Pancreas (tissue), 10 donors: ENCODE data around the gene DNM3. TPM values are rescaled to one million over a fixed set of nuclear protein-coding genes. Genes with fewer than 3 reads are reported as not detected.

Source experiments
- ATAC-seq, 4 donors: fragments of 200-7000 bp; cut with Tn5 transposase; one replicate each; pipeline versions ENCODE4 v1.8.0 to v1.9.1; 2020; ENCODE audit warnings: mild to moderate bottlenecking in 4 of 4, moderate library complexity in 4 of 4
- DNase-seq, 6 donors: peaks; one replicate each; pipeline ENCODE4 v3.0.0-alpha.2; 2020
- FAIRE-seq: peaks from 2 replicates; lab custom pipeline; 2012; peaks lifted over from hg19 to GRCh38; lab: Jason Lieb, UNC
- H3K27ac ChIP-seq, 4 donors: fragments of 200-600 bp; sonication (generic); 1 replicate in 3 of 4; 2 replicates in 1 of 4; pipeline versions ENCODE4 v1.5.0 to v1.8.0; 2020
- H3K27me3 ChIP-seq, 4 donors: fragments of 200-600 bp; one replicate each; pipeline ENCODE4 v1.8.0; 2021
- H3K36me3 ChIP-seq, 3 donors: fragments of 200-600 bp; sonication (generic) in 1 of 3; one replicate each; pipeline versions ENCODE4 v1.5.0 to v1.8.0; 2020 to 2021
- H3K4me1 ChIP-seq, 3 donors: fragments of 200-600 bp; one replicate each; pipeline ENCODE4 v1.8.0; 2021
- H3K4me3 ChIP-seq, 4 donors: fragments of 200-600 bp; sonication (generic) in 2 of 4; one replicate each; pipeline versions ENCODE4 v1.5.0 to v1.8.0; 2020 to 2021
- H3K9me3 ChIP-seq, 4 donors: fragments of 200-600 bp; one replicate each; pipeline ENCODE4 v1.8.0; 2021
- WGBS, 2 donors: extraction: QIAGEN DNeasy Blood & Tissue Kit; methylation state at CpG; one replicate each; pipeline ENCODE4 v1.1.7; 2013; 5-methylcytosine and 5-hydroxymethylcytosine counted together
- intact Hi-C, 3 donors: fragments of 100-400 bp; cut with DNase I; formaldehyde crosslinking; loops; one replicate each; pipeline versions ENCODE4 v1.11.1 to v1.14.2; 2022
- polyA plus RNA-seq, 2 donors: library from polyadenylated mRNA; stranded (reverse); fragments of 200-250 nt; gene quantifications; one replicate each; pipeline ENCODE4 v1.2.3, GENCODE V29; 2013
- total RNA-seq, 6 donors: library from RNA; stranded (reverse); fragmentation: NEBNext Ultra II Directional in 4 of 6; extraction: Animal tissue kit (Norgen Biotek cat#: 25700) in 4 of 6; gene quantifications; one replicate each; pipeline versions ENCODE4 v1.2.1 to v1.2.4, GENCODE V29; 2021 to 2023
- TF ChIP-seq, protein P1 (sequence below), 4 donors: fragments of 200-600 bp; sonication (generic) in 3 of 4; IDR thresholded peaks; one replicate each; pipeline versions ENCODE4 v1.5.0 to v1.8.0; 2021; ENCODE audit warnings: antibody characterized with exemption in 4 of 4
- donor health status: healthy with polysubstance abuse.
- donor health status: DM: no; HTN: no; CAD: no; lungs with moderate emphysema.
- donor health status: DM: no; HTN: no; CAD: no.
- donor health status: control.
- donor health status: control.
- donor health status: Bipolar disorder and iron deficiency.
- donor health status: DM: yes; HTN: yes; CAD: no.
- donor health status: DM: no; HTN: no; CAD: no.
- donor health status: DM: no; HTN: no; CAD: no.
- donor health status: DM: yes; HTN: yes; CAD: no.

Gene DNM3
- total and polyA plus RNA-seq, 8 donors: 0.40 to 1.3 (median 0.78) TPM

DNA sequence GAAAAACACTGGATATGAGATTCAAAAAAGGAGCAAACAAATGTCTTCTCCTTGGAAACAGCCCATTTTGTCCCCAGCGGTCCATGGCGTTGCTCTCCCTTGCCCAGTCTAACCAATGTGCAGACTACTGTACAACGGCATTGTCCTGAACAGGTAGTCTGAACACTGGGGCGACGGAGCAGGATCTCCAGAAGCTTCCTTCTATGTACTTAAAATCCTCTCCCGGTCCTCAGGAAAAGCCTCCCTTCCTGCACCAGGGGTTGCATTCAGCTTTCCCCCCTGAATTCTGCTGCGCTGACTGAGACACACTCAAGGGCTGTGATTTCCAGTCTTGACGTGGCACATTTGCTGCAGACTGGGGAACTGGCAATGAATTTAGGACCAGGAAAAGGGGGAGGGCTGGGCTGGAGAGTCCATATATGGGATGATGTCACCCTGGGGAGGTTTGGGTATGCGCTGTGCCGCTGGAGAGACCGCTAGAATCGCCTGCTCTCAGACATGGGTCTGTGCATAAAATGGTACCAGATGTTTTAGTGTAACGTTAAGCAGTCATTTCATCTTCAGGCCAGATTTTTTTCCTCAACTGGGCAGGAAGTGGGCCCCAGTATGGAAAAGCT lies 303.3 kb downstream of the DNM3 start:
- DNase-seq: peak in 4 of 6 donors; percentile 18 to 46 (median 24)
- WGBS, 2 donors: 88 to 95% methylated on average over 13 of the region's 13 CpGs
- H3K27me3 ChIP-seq: no peaks in the 10 kb centered on the region
- H3K4me1 ChIP-seq: peaks cover 0 to 9% (median 4%) of the 10 kb centered on the region in 3 donors
- H3K4me3 ChIP-seq: peak overlapping the region in 1 of 4 donors; percentile 8
- intact Hi-C loops: no loop called here
- no peaks in the 10 kb centered on the region for H3K36me3 ChIP-seq
- peak overlapping the region in 2 of 4 donors; percentile 26 to 45 for H3K27ac ChIP-seq
- no peaks in the 10 kb centered on the region for H3K9me3 ChIP-seq
- no peak for FAIRE-seq
- TF ChIP-seq, protein P1, sequence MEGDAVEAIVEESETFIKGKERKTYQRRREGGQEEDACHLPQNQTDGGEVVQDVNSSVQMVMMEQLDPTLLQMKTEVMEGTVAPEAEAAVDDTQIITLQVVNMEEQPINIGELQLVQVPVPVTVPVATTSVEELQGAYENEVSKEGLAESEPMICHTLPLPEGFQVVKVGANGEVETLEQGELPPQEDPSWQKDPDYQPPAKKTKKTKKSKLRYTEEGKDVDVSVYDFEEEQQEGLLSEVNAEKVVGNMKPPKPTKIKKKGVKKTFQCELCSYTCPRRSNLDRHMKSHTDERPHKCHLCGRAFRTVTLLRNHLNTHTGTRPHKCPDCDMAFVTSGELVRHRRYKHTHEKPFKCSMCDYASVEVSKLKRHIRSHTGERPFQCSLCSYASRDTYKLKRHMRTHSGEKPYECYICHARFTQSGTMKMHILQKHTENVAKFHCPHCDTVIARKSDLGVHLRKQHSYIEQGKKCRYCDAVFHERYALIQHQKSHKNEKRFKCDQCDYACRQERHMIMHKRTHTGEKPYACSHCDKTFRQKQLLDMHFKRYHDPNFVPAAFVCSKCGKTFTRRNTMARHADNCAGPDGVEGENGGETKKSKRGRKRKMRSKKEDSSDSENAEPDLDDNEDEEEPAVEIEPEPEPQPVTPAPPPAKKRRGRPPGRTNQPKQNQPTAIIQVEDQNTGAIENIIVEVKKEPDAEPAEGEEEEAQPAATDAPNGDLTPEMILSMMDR (IDR thresholded peaks at IDR 0.05): no peak
- ATAC-seq: peak in 3 of 4 donors; percentile 73 to 79 (median 75)

DNA sequence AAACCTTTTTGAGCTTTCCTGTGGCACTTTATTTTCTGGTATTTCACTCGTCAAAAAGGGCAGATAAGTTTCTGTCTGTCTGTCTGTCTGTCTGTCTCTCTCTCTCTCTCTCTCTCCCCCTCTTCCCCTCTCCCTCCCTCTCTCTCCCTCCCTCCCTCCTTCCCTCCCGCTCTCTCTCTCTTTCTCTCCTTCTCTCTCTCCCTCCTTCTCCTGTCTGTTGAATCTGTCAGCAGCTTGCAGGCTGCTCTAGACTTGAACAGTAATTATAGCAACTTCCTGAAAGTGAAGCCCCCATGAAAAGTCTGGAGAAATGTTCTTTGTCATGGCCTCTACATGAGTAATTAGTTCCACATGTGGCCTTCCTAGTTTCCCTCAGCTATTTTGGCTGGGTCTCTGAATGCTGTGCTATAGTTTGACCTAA lies 303.9 kb downstream of the DNM3 start:
- Histone ChIP-seq H3K4me3 (no peak overlapping the region), H3K27ac (peak overlapping the region in 2 of 4 donors; percentile 20 to 23), H3K36me3 (no peaks in the 10 kb centered on the region), H3K9me3 (no peaks in the 10 kb centered on the region), H3K4me1 (peaks cover 0 to 9% (median 4%) of the 10 kb centered on the region in 3 donors), H3K27me3 (no peaks in the 10 kb centered on the region)
- ATAC-seq (peak in 3 of 4 donors; percentile 14 to 34 (median 26)), FAIRE-seq (no peak), DNase-seq (no peak)
- WGBS, 2 donors: 65 to 80% methylated on average over 2 of the region's 2 CpGs
- intact Hi-C loops: no loop called here
- TF ChIP-seq, protein P1 (IDR thresholded peaks at IDR 0.05): no peak

DNA sequence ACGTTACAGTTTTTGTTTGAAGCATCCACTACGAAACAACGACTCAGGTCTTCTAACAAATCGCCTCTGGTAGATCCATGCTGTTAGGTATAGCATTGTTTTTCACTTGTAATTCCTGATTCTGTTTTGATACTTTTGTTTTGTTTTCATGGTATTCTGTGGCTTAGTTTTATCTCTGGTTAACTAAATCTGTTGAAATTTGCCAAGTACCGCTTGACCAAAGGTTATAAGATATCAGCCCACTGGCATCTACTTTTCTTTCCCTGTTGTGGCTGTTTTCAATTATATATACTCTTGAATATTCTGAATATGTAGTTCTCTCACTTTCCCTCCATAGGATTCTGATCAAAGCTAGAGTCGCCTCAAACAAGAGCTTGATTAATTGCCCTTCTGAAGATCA lies 304.4 kb downstream of the DNM3 start:
- 66 to 67% methylated on average over 6 of the region's 6 CpGs for WGBS, 2 donors
- peaks cover 0 to 9% (median 4%) of the 10 kb centered on the region in 3 donors for H3K4me1 ChIP-seq
- H3K4me3 ChIP-seq: no peak overlapping the region
- intact Hi-C loops: no loop called here
- TF ChIP-seq, protein P1 (IDR thresholded peaks at IDR 0.05): no peak
- no peaks in the 10 kb centered on the region for H3K9me3 ChIP-seq
- H3K36me3 ChIP-seq: no peaks in the 10 kb centered on the region
- H3K27me3 ChIP-seq: no peaks in the 10 kb centered on the region
- no peak for FAIRE-seq
- peak overlapping the region in 2 of 4 donors; percentile 20 to 23 for H3K27ac ChIP-seq
- ATAC-seq: no peak
- DNase-seq: no peak

DNA sequence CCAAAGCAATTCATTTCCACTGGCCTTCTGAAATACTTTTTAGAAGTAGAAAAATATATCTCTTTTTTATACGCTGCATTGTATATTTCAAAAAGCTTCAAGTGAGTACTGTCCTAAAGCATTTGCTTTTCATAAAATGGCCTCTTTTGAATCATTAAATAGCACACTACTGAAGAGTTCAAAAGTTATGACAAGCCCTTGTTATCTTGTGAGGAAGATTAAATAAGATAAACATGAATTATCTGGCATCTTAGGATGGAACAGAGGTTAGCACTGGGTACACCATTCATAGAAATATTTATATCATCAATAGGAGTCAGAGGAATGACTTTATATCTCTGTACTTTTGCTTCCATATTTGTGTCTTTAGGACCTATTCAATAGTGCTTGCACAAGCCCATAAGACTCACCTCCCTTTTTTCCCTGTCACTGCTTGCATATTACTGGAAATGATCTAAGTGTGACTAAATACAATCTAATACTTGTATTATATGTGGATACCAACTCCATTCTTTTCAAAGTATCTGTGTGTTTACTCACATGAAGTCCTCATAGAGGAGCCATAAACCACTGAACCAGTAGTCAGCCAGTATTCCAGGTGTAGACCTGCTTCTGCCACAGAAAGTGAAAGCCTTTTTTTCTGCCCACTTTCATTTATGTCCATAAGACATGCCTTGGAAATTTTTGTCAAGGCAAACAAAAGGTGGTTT lies 305.0 kb downstream of the DNM3 start:
- Histone ChIP-seq H3K4me1 (peaks cover 0 to 9% (median 4%) of the 10 kb centered on the region in 3 donors), H3K36me3 (no peaks in the 10 kb centered on the region), H3K9me3 (no peaks in the 10 kb centered on the region), H3K27me3 (no peaks in the 10 kb centered on the region), H3K27ac (no peak overlapping the region), H3K4me3 (no peak overlapping the region)
- ATAC-seq (no peak), FAIRE-seq (no peak), DNase-seq (no peak)
- intact Hi-C loops: no loop called here
- TF ChIP-seq, protein P1 (IDR thresholded peaks at IDR 0.05): no peak
- 94 to 98% methylated on average over 1 of the region's 1 CpG for WGBS, 2 donors
